ENCODE data around the gene UBALD2.

- TF ChIP-seq CTCF (IDR thresholded peaks at IDR 0.05) (no peak), POLR2A (IDR thresholded peaks at IDR 0.05) (no peak)
Measured at GRCh38 chr17:76278268-76278908, 13.2 kb downstream of the UBALD2 start.
